Testis (tissue), 3 donors: ENCODE results near the gene PROM2. TPM values are rescaled to one million over a fixed set of nuclear protein-coding genes. Genes with fewer than 3 reads are reported as not detected.

Experiments
- DNase-seq: peaks from one replicate; pipeline ENCODE4 v3.0.0-alpha.2; 2019
- H3K27ac ChIP-seq, 2 donors: fragments of 200-600 bp; sonication (generic); one replicate each; pipeline ENCODE4 v1.5.1; 2019
- H3K27me3 ChIP-seq: fragments of 200-600 bp; sonication (generic); one replicate; pipeline ENCODE4 v1.5.1; 2019
- H3K36me3 ChIP-seq: fragments of 200-600 bp; sonication (generic); one replicate; pipeline ENCODE4 v1.5.1; 2017; ENCODE audit warnings: low read depth; ENCODE audit errors: missing control alignments
- H3K4me1 ChIP-seq: fragments of 200-600 bp; sonication (generic); one replicate; pipeline ENCODE4 v1.5.1; 2019
- H3K4me3 ChIP-seq, 2 donors: fragments of 200-600 bp; sonication (generic); one replicate each; pipeline ENCODE4 v1.5.1; 2017 to 2019
- H3K9me3 ChIP-seq: fragments of 200-600 bp; sonication (generic); one replicate; pipeline ENCODE4 v1.5.1; 2017
- POLR2A ChIP-seq: fragments of 450-650 bp; IDR thresholded peaks from one replicate; pipeline ENCODE4 v1.6.1; 2017; ENCODE audit warnings: antibody characterized with exemption, mild to moderate bottlenecking, moderate library complexity
- WGBS, 2 donors: methylation state at CpG; one replicate each; pipeline ENCODE4 v1.1.5; 2018; 5-methylcytosine and 5-hydroxymethylcytosine counted together
- intact Hi-C: fragments of 100-400 bp; cut with DNase I; formaldehyde crosslinking; loops from one replicate; pipeline ENCODE4 v1.15.1; 2023; ENCODE audit warnings: low total_unique reads
- polyA plus RNA-seq: library from polyadenylated mRNA; stranded (reverse); fragments of 350-450 nt; fragmentation: Illumina TruSeq; extraction: RNeasy Lipid Tissue Mini Kit (QIAGEN cat#74804); gene quantifications from one replicate; pipeline ENCODE4 v1.2.3, GENCODE V29; 2014; ENCODE audit warnings: low read depth, low replicate concordance; ENCODE audit not compliant: insufficient read depth
- total RNA-seq, 2 donors: library from RNA; depleted of rRNA; stranded (reverse); fragments of >200 nt; gene quantifications; one replicate each; pipeline ENCODE4 v1.2.3, GENCODE V29; 2016
- TF ChIP-seq, protein P1 (sequence below), 3 experiments: fragments of 450-650 bp in 2 of 3; fragments of 200-600 bp in 1 of 3; sonication (generic) in 1 of 3; IDR thresholded peaks; one replicate each; pipeline ENCODE4 v1.5.1; 2016 to 2019; ENCODE audit warnings: antibody characterized with exemption in 3 of 3, mild to moderate bottlenecking in 2 of 3, moderate library complexity in 1 of 3

PROM2 gene
- total and polyA plus RNA-seq, 3 donors from 2014 or later: 1.3 to 2.4 (median 2.1) TPM

DNA sequence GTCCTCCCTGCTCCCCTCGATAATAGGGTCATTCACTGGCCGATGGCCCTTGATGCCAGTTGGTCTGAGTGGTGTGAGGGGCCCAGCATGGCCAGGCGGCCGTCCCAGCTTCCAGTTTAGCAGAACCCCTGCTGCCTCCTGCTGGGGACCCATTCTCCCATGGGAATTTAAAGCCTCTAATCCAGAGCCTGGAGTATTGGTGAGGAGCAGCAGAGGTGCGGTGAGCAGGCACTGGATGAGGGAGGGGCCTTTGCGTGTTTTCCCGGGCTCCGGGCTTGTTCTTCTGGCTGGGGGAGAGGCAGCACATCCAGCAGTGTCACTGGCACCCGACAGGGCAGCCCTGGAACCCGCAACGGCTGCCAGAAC is 40.3 kb downstream of the PROM2 start:
- 72 to 84% methylated on average over 4 to 11 of the region's 11 CpGs for WGBS, 2 donors
- H3K27ac ChIP-seq: no peak overlapping the region
- no peaks in the 10 kb centered on the region for H3K27me3 ChIP-seq
- no peak for DNase-seq
- intact Hi-C loops: no loop called here
- H3K4me1 ChIP-seq: no peaks in the 10 kb centered on the region
- no peak overlapping the region for H3K4me3 ChIP-seq
- H3K36me3 ChIP-seq: no peaks in the 10 kb centered on the region
- H3K9me3 ChIP-seq: no peaks in the 10 kb centered on the region
- no peak for TF ChIP-seq POLR2A
- TF ChIP-seq, protein P1, sequence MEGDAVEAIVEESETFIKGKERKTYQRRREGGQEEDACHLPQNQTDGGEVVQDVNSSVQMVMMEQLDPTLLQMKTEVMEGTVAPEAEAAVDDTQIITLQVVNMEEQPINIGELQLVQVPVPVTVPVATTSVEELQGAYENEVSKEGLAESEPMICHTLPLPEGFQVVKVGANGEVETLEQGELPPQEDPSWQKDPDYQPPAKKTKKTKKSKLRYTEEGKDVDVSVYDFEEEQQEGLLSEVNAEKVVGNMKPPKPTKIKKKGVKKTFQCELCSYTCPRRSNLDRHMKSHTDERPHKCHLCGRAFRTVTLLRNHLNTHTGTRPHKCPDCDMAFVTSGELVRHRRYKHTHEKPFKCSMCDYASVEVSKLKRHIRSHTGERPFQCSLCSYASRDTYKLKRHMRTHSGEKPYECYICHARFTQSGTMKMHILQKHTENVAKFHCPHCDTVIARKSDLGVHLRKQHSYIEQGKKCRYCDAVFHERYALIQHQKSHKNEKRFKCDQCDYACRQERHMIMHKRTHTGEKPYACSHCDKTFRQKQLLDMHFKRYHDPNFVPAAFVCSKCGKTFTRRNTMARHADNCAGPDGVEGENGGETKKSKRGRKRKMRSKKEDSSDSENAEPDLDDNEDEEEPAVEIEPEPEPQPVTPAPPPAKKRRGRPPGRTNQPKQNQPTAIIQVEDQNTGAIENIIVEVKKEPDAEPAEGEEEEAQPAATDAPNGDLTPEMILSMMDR (IDR thresholded peaks at IDR 0.05): no peak

DNA sequence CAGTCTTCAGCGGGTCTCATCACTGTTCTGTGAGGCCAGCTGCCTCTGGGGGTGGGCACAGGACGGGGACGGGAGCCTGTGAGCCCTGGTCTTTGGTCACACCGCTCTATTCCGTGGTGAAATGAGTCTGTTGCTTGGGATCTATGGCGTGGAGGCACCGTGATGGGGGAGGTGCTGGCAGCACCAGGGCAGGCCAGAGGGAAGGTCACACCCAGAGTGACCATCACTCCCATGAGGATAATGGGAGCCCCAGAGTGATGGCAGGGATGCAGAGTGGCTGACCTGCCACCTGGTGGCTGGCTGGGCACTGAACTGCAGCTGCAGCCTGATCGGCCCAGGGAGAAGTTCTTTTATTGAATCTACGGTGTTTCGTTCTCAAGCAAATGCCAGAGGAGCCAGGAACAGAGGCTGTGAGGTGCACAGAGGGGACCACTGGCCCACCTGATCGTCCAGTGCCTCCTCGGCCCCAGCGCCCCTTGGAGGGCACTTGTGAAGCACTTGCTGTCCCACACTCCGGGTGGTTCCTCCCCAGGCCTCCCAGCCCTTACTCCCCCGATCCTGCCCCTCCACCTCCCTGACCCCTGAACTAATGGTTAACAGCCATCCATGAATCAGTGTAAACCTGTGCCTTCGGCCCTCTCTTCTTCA is 40.8 kb downstream of the PROM2 start:
- intact Hi-C loops: no loop called here
- Histone ChIP-seq H3K9me3 (no peaks in the 10 kb centered on the region), H3K4me1 (no peaks in the 10 kb centered on the region), H3K36me3 (no peaks in the 10 kb centered on the region), H3K27ac (no peak overlapping the region), H3K4me3 (no peak overlapping the region), H3K27me3 (no peaks in the 10 kb centered on the region)
- WGBS, 2 donors: 72 to 74% methylated on average over 11 to 16 of the region's 16 CpGs
- peak; percentile 57 for DNase-seq
- TF ChIP-seq, protein P1 (IDR thresholded peaks at IDR 0.05): peak in 2 of 3 experiments; percentile 51 to 54
- TF ChIP-seq POLR2A: no peak

DNA sequence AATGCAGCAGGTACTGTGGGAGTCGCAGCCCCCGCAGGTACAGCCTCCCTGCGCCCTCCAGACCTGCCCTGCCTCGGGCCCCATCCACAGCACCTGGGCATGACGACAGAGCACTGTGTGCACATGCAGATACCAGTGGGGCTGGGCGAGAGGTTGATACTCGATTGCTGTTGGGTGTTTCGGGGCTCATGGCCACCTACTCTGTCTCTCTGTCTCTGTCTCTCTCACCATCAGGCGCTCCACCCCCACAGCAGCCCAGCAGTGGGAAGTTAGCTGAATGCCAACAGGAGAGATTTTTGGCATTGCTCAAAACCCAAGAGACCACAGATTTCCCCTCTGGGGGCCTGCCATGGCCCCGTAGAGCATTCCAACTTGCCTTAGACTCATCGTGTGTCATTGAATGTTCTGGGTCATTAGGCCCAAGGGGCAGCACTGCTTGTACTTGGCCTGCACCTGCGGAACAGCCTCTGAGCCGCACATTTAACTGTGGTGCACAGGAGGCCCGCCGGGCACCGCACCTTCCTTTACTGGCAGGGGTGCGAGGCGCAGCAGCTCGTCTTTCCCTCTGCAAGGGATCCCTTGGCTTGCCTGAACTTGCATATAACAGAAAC is 41.7 kb downstream of the PROM2 start:
- intact Hi-C loops: no loop called here

DNA sequence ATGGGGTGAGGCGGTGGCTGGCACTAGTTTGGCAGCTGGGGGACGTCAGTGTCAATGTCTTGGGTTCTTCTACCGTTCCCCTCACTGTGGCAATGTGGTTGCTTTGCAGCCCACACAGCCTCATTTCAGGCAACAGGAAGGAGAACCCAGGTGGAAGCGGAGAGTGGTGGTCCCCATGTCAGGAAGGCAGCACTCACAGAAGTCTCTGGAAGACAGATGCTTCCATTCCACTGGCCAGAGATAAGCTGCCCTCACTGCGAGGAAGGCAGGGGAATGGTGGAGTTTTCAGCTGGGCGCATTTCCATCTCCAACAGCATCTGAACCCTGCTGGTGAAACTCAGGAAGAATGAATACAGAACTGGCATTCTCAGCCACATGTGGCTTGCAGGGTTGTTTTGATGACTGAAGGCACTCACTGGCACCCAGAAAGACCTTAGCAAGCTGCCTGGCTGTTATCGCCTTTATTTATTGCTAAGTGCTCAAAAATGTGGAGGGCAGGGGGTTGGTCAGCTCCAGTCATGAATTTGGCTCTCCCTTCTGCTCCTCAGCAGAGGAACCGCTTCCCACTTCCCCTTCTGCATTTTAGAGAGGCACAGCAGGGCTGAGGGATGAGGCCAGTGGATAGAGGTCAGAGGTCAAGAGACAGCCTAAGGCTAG is 42.3 kb downstream of the PROM2 start:
- Histone ChIP-seq H3K4me3 (no peak overlapping the region), H3K4me1 (no peaks in the 10 kb centered on the region), H3K27ac (no peak overlapping the region), H3K27me3 (no peaks in the 10 kb centered on the region), H3K9me3 (no peaks in the 10 kb centered on the region), H3K36me3 (no peaks in the 10 kb centered on the region)
- TF ChIP-seq, protein P1 (IDR thresholded peaks at IDR 0.05): no peak
- TF ChIP-seq POLR2A: no peak
- intact Hi-C loops: no loop called here
- 76 to 78% methylated on average over 8 of the region's 8 CpGs for WGBS, 2 donors
- DNase-seq: no peak

More for the DNA sequence above, 41.7 kb downstream of the PROM2 start:
- H3K4me1 ChIP-seq: no peaks in the 10 kb centered on the region
- H3K4me3 ChIP-seq: no peak overlapping the region
- H3K27ac ChIP-seq: no peak overlapping the region
- TF ChIP-seq POLR2A: no peak
- TF ChIP-seq, protein P1 (IDR thresholded peaks at IDR 0.05): no peak
- H3K36me3 ChIP-seq: no peaks in the 10 kb centered on the region
- no peaks in the 10 kb centered on the region for H3K27me3 ChIP-seq
- DNase-seq: no peak
- no peaks in the 10 kb centered on the region for H3K9me3 ChIP-seq
- 82% methylated on average over 13 to 19 of the region's 19 CpGs for WGBS, 2 donors
